ENCODE measurements around the gene ERI3. TPM values are rescaled to one million over a fixed set of nuclear protein-coding genes. Genes with fewer than 3 reads are reported as not detected.

Gene ERI3
- total RNA-seq, 1 donor from 2014 or later = 69.3 TPM

DNA sequence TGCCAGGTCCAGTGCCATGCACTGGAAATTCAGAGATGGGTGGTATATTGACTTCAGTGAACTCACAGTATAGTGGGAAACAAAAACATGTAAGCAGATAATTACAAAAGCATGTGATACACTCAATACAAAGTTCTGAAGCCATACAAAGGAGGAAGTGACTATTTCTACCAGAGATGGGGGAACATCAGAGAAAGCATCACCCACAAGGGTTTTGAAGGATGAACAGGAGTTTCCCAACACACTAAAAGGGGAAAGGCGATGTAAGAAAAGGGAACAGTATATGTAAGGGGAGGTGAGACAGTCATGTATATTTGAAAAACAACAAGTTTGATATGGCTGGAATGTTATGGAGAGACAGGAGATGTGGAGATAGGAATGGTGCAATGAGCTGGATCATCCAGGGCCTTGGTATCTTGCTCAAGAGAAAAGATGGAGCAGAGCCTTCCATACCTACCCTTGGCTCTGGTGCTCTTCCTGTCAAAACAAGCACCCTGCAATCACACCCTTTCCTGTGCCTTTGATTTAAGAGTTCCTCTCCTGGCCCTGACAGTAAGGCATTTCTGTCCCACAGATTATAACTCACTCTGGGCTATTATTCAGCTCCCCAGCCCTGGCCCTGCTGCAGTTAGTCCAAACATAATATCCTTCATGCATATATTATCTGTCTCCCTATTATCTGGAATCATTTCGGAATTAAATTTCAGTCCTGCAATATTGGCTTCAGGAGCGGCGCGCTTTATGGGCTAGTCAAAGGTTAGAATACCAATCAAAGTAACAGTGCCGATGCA is 81.3 kb downstream of the ERI3 start:
- intact Hi-C loops (cut with DNase I) = no loop called here
- Histone ChIP-seq H3K4me3 (no peak overlapping the region), H3K9me3 (no peaks in the 10 kb centered on the region), H3K4me1 (no peaks in the 10 kb centered on the region), H3K27me3 (no peaks in the 10 kb centered on the region), H3K36me3 (no peaks in the 10 kb centered on the region), H3K27ac (no peak overlapping the region)
- no peak for DNase-seq (ENCODE audit: low spot score in 2 of 2)
- TF ChIP-seq, protein P1, sequence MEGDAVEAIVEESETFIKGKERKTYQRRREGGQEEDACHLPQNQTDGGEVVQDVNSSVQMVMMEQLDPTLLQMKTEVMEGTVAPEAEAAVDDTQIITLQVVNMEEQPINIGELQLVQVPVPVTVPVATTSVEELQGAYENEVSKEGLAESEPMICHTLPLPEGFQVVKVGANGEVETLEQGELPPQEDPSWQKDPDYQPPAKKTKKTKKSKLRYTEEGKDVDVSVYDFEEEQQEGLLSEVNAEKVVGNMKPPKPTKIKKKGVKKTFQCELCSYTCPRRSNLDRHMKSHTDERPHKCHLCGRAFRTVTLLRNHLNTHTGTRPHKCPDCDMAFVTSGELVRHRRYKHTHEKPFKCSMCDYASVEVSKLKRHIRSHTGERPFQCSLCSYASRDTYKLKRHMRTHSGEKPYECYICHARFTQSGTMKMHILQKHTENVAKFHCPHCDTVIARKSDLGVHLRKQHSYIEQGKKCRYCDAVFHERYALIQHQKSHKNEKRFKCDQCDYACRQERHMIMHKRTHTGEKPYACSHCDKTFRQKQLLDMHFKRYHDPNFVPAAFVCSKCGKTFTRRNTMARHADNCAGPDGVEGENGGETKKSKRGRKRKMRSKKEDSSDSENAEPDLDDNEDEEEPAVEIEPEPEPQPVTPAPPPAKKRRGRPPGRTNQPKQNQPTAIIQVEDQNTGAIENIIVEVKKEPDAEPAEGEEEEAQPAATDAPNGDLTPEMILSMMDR (IDR thresholded peaks at IDR 0.05) = no peak

DNA sequence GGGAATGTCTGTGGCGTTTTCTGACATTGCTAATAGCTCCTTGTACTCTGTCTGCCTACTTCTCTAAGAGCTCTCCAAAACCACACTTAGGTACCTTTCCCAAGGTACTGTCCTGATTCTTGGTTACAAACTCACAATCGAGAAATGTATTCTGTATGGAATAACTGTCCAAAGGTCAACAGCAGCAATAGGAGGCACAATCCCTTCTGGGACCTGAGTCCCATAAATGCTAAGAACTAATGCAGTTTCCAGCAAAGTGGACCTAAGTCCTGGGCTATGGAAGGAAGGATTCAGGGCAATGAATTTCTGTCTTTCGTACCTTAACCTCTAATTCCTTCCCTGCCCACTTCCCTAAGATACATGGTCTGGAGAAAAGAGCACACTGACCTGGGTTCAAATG is 82.1 kb downstream of the ERI3 start:
- H3K36me3 ChIP-seq = no peaks in the 10 kb centered on the region
- H3K4me3 ChIP-seq = no peak overlapping the region
- TF ChIP-seq, protein P1 (IDR thresholded peaks at IDR 0.05) = no peak
- H3K27me3 ChIP-seq = no peaks in the 10 kb centered on the region
- H3K27ac ChIP-seq = no peak overlapping the region
- intact Hi-C loops (cut with DNase I) = no loop called here
- no peaks in the 10 kb centered on the region for H3K9me3 ChIP-seq
- H3K4me1 ChIP-seq = no peaks in the 10 kb centered on the region
- no peak for DNase-seq (ENCODE audit: low spot score in 2 of 2)

DNA sequence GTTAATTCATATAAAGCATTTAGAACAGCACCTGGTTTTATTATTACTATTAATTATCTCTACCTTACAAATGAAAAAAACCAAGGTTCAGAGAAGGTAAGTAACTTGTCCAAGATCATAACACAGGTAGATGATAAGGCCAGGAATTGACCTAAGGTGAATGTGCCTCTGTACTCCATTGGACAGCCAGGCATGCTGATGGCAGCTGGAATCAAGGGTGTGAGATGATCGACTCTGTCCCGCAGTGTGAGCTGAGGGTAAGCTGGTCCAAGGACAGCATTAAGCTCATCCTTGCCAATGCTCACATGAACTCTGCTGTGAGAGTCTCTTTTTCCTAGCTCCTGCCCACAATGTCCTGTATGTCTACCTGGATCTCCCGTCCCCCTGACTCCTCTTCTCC is 83.4 kb downstream of the ERI3 start:
- Histone ChIP-seq H3K9me3 (no peaks in the 10 kb centered on the region), H3K36me3 (no peaks in the 10 kb centered on the region), H3K4me1 (no peaks in the 10 kb centered on the region), H3K27me3 (no peaks in the 10 kb centered on the region), H3K4me3 (no peak overlapping the region), H3K27ac (no peak overlapping the region)
- DNase-seq (ENCODE audit: low spot score in 2 of 2) = no peak
- TF ChIP-seq, protein P1 (IDR thresholded peaks at IDR 0.05) = no peak
- intact Hi-C loops (cut with DNase I) = no loop called here

DNA sequence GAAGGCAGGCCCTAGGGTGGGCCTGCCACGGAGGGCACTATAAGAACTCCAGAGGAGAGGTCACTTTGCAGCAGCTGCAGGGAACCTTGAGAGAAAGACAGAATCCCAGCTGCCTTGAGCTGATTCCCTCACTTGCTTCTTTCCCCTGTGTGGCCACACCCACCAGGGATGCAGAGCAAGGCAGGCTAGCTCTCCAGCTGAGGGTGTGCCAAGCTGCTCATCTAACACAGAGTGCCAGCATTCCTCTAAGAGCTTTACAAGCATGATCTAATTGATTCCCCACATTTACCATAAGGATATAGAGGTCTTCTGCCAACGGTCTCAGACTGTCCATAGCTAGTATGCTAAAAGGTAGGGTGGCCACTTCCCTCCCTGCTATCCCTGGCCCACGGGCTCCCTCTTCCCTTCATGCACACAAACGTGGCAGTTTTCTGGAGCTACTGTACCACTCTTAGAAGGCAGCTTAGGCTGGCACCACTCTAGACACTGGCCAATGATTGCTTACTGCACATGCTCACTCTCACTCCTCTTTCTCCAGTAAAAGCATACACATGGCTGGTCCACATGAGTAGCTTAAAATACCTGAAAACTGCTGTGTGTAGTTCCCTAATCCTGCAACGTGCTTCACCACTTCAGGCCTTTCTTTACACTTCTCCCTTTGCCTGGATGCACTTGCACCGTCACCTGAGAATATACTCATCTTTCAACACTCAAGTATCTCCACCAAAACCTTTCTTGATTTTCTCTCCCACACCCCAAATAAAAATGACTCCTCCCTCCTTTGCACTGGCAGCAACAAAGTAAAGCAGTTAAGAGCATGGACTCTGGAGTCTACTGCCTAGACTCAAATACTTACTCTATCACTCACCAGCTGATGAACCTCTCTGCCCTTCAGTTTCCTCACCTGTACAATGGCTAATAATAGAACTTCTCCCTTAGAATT is 84.1 kb downstream of the ERI3 start:
- Histone ChIP-seq H3K4me3 (no peak overlapping the region), H3K27ac (no peak overlapping the region), H3K36me3 (no peaks in the 10 kb centered on the region), H3K4me1 (no peaks in the 10 kb centered on the region), H3K9me3 (no peaks in the 10 kb centered on the region), H3K27me3 (no peaks in the 10 kb centered on the region)
- intact Hi-C loops (cut with DNase I) = no loop called here
- TF ChIP-seq, protein P1 (IDR thresholded peaks at IDR 0.05) = no peak
- no peak for DNase-seq (ENCODE audit: low spot score in 2 of 2)

DNA sequence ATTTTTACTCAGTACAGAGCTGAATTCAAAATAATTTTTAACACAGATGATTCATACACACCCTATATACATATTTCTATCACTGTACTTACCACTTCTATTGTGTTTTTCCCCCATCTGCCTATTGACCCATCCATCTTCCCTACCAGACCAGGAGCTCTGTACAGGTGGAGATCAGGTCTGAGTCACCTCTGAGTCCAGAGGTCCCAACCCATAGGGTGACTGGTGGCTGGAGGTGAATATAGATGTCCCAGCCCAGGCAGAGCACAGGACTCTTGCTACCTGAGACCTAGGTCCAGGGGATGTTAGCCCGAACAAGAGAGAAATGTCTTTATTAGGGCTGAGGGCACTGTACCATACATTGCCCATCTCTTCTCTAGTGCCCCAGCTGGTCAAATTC is 87.0 kb downstream of the ERI3 start:
- no peaks in the 10 kb centered on the region for H3K27me3 ChIP-seq
- TF ChIP-seq, protein P1 (IDR thresholded peaks at IDR 0.05) = no peak
- no peak overlapping the region for H3K4me3 ChIP-seq
- H3K9me3 ChIP-seq = no peaks in the 10 kb centered on the region
- DNase-seq (ENCODE audit: low spot score in 2 of 2) = no peak
- intact Hi-C loops (cut with DNase I) = no loop called here
- H3K4me1 ChIP-seq = no peaks in the 10 kb centered on the region
- peaks cover 0 to 1% of the 10 kb centered on the region in 2 donors for H3K36me3 ChIP-seq
- H3K27ac ChIP-seq = no peak overlapping the region
